ENCODE results near the gene PDE6C. TPM values are rescaled to one million over a fixed set of nuclear protein-coding genes. Genes with fewer than 3 reads are reported as not detected.
A peak's percentile ranks its signal among the peaks of the same experiment; 100 is the strongest.

PDE6C gene
- total RNA-seq, 2 donors from 2014 or later = not detected

DNA sequence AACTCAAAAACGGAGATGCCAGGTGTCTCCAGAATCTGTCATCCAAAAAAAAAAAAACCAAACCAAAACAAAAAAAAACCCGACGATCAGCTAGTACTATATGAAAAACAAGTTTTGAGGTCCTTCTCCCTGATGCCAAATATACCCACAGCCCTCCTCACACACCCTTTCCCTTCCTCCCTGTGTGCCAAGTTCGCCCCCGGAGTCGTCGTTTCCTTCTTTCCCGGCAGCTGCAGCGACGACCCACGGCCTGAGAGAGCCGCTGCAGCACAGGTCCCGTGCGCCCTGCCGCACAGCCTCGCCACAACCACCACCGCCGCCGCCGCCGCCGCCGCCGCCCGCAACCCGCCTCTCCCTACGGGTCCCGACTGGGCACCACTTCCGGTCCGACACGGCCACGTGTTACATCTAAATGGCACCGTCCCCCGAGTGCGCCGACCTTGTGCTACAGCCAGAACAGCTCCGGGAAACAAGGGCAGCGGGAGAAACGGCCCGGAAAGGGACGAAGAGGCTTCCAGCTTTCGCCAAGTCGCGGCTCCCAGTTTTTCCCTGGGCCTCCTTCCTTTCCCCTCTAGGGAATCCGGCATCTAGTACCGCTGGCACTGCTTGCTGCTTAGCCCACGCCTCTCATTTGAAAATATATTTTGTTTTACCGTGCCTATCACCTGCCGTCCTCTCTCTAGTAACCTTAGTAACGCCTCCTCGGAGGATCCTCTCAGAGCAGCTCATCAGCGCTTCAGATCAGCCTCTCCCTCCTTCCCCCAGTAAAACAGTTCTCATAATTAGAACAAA lies 90.1 kb downstream of the PDE6C start, which contains the start of gene FRA10AC1:
TSS of gene FRA10AC1 (minus strand) at position 383 of the 792 bp plus-strand sequence. CDS start 2,486 bp downstream, outside the sequence.
- no peaks in the 10 kb centered on the region for H3K9me3 Mint-ChIP-seq
- WGBS, 2 experiments (ENCODE audit: insufficient coverage in 1 of 2, insufficient read length in 1 of 2) = 1% methylated on average over 29 to 52 of the region's 52 CpGs
- peaks cover 6% of the 10 kb centered on the region for H3K36me3 Mint-ChIP-seq (ENCODE audit: low read depth)
- no peaks in the 10 kb centered on the region for H3K27me3 Mint-ChIP-seq (ENCODE audit: insufficient read depth)
- H3K4me3 ChIP-seq (ENCODE audit: low read length) = peak within 1 kb of the TSS; percentile 97
- peaks cover 12% of the 10 kb centered on the region for H3K4me1 Mint-ChIP-seq
- H3K4me3 Mint-ChIP-seq = no peak within 1 kb of the TSS
- no peaks in the 10 kb centered on the region for H3K9me3 ChIP-seq (ENCODE audit: control insufficient read depth, low read length)
- TF ChIP-seq, protein P1, sequence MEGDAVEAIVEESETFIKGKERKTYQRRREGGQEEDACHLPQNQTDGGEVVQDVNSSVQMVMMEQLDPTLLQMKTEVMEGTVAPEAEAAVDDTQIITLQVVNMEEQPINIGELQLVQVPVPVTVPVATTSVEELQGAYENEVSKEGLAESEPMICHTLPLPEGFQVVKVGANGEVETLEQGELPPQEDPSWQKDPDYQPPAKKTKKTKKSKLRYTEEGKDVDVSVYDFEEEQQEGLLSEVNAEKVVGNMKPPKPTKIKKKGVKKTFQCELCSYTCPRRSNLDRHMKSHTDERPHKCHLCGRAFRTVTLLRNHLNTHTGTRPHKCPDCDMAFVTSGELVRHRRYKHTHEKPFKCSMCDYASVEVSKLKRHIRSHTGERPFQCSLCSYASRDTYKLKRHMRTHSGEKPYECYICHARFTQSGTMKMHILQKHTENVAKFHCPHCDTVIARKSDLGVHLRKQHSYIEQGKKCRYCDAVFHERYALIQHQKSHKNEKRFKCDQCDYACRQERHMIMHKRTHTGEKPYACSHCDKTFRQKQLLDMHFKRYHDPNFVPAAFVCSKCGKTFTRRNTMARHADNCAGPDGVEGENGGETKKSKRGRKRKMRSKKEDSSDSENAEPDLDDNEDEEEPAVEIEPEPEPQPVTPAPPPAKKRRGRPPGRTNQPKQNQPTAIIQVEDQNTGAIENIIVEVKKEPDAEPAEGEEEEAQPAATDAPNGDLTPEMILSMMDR (conservative IDR thresholded peaks at IDR 0.05) = peak; percentile 76
- H3K27ac ChIP-seq (ENCODE audit: low read depth, low read length) = peak within 1 kb of the TSS; percentile 75
- no peak within 1 kb of the TSS for H3K27ac Mint-ChIP-seq
- H3K9ac ChIP-seq (ENCODE audit: extremely low read depth, low read length, poor library complexity, severe bottlenecking) = peak within 1 kb of the TSS; percentile 75
- peak; percentile 98 for DNase-seq
- no peaks in the 10 kb centered on the region for H3K4me1 ChIP-seq (ENCODE audit: control insufficient read depth, insufficient read depth, low read length)
- H3K27me3 ChIP-seq (ENCODE audit: control insufficient read depth, insufficient read depth, low read length, poor library complexity, severe bottlenecking) = no peaks in the 10 kb centered on the region
- peaks cover 19% of the 10 kb centered on the region for H3K36me3 ChIP-seq (ENCODE audit: control insufficient read depth, insufficient read depth, low read length)

DNA sequence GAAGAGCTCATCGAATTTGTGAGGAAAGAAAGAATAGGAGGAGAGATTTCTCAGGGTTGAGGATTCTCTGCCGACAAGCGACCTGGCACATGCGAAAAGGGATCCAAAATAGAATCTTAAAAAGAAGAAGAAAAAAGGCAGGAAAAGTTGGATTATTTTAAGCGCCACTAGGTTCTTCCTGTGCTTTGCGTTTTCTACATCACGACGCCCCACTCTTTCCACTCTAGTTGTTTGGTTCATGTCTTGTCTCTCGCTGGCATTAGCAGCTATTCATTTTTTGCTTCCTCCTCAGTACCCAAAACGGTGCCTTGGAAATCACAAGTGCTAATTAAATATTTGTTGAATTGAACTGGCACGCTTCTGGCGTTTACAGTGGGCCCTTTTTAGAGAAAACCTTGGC lies 90.7 kb downstream of the PDE6C start:
- peak overlapping the region; percentile 75 for H3K9ac ChIP-seq (ENCODE audit: extremely low read depth, low read length, poor library complexity, severe bottlenecking)
- no peaks in the 10 kb centered on the region for H3K27me3 ChIP-seq (ENCODE audit: control insufficient read depth, insufficient read depth, low read length, poor library complexity, severe bottlenecking)
- H3K4me1 ChIP-seq (ENCODE audit: control insufficient read depth, insufficient read depth, low read length) = no peaks in the 10 kb centered on the region
- H3K27me3 Mint-ChIP-seq (ENCODE audit: insufficient read depth) = no peaks in the 10 kb centered on the region
- H3K36me3 Mint-ChIP-seq (ENCODE audit: low read depth) = peaks cover 4% of the 10 kb centered on the region
- no peaks in the 10 kb centered on the region for H3K9me3 ChIP-seq (ENCODE audit: control insufficient read depth, low read length)
- peaks cover 12% of the 10 kb centered on the region for H3K4me1 Mint-ChIP-seq
- TF ChIP-seq, protein P1 (conservative IDR thresholded peaks at IDR 0.05) = no peak
- no peak overlapping the region for H3K27ac Mint-ChIP-seq
- no peak for DNase-seq
- no peaks in the 10 kb centered on the region for H3K9me3 Mint-ChIP-seq
- WGBS, 2 experiments (ENCODE audit: insufficient coverage in 1 of 2, insufficient read length in 1 of 2) = 66 to 82% methylated on average over 7 to 12 of the region's 12 CpGs
- H3K36me3 ChIP-seq (ENCODE audit: control insufficient read depth, insufficient read depth, low read length) = peaks cover 13% of the 10 kb centered on the region
- no peak overlapping the region for H3K27ac ChIP-seq (ENCODE audit: low read depth, low read length)
- peak overlapping the region; percentile 97 for H3K4me3 ChIP-seq (ENCODE audit: low read length)
- H3K4me3 Mint-ChIP-seq = no peak overlapping the region

DNA sequence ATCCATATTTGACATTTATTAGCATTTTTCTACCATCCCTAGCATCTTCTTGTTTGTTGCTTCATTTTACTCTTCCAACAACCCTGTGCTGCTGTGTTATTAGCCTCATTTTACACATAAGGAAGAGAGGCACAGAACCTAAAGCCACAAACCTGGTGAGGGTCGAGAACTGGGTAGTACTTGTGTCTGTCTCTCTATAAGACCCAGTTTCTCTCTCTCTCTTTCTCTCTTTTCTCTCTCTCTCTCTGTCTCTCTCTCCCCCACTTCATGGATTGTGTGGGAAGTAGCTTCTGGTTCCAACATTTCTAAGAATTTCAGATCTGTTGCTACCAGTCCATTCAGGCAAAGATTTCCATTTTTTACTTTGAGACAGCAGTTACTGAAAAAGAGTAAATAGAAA lies 91.5 kb downstream of the PDE6C start:
- Mint-ChIP-seq H3K4me1 (peaks cover 12% of the 10 kb centered on the region), H3K36me3 (ENCODE audit: low read depth) (peaks cover 1% of the 10 kb centered on the region), H3K4me3 (no peak overlapping the region), H3K27ac (no peak overlapping the region), H3K27me3 (ENCODE audit: insufficient read depth) (no peaks in the 10 kb centered on the region), H3K9me3 (no peaks in the 10 kb centered on the region)
- Histone ChIP-seq H3K4me1 (ENCODE audit: control insufficient read depth, insufficient read depth, low read length) (no peaks in the 10 kb centered on the region), H3K27me3 (ENCODE audit: control insufficient read depth, insufficient read depth, low read length, poor library complexity, severe bottlenecking) (no peaks in the 10 kb centered on the region), H3K9ac (ENCODE audit: extremely low read depth, low read length, poor library complexity, severe bottlenecking) (no peak overlapping the region), H3K4me3 (ENCODE audit: low read length) (no peak overlapping the region), H3K9me3 (ENCODE audit: control insufficient read depth, low read length) (no peaks in the 10 kb centered on the region), H3K36me3 (ENCODE audit: control insufficient read depth, insufficient read depth, low read length) (peaks cover 7% of the 10 kb centered on the region), H3K27ac (ENCODE audit: low read depth, low read length) (no peak overlapping the region)
- TF ChIP-seq, protein P1 (conservative IDR thresholded peaks at IDR 0.05) = no peak
- no peak for DNase-seq
- WGBS, 2 experiments (ENCODE audit: insufficient coverage in 1 of 2, insufficient read length in 1 of 2) = 100% methylated on average over 1 of the region's 1 CpG; no CpG with 5 or more reads in 1 of the 2 experiments

All from endodermal cell (in vitro differentiated cells).